CMK (cell line): Measurements from ENCODE around the gene GBF1.
"Not testable (repeated sequence)": the region's sequence is repeated elsewhere in the genome, so short reads cannot be mapped to it uniquely, and the experiment has no call there.

Source experiments
- DNase-seq: peaks from one replicate; pipeline ENCODE4 v3.0.0-alpha.2; 2010; ENCODE audit warnings: low read depth

The GBF1 gene

GRCh38 chr10:102267748-102268147, 22.4 kb downstream of the GBF1 start:
- DNase-seq = no peak

GRCh38 chr10:102268375-102268888, 23.1 kb downstream of the GBF1 start:
- DNase-seq = no peak

GRCh38 chr10:102269017-102269416, 23.7 kb downstream of the GBF1 start:
- DNase-seq = no peak

GRCh38 chr10:102274062-102274461, 28.7 kb downstream of the GBF1 start:
- DNase-seq = no peak

- no peak for DNase-seq
These were observed 30.0 kb downstream of the GBF1 start for GRCh38 chr10:102275343-102275742.

- DNase-seq = no peak
These were observed 33.8 kb downstream of the GBF1 start for GRCh38 chr10:102279104-102279503.

- DNase-seq = no peak
These were observed 35.2 kb downstream of the GBF1 start for GRCh38 chr10:102280397-102281101.

GRCh38 chr10:102281102-102281487, 35.8 kb downstream of the GBF1 start:
- no peak for DNase-seq

GRCh38 chr10:102283488-102283887, 38.2 kb downstream of the GBF1 start:
- no peak for DNase-seq

GRCh38 chr10:102283890-102284289, 38.6 kb downstream of the GBF1 start:
- no peak for DNase-seq

GRCh38 chr10:102284531-102284930, 39.2 kb downstream of the GBF1 start:
- no peak for DNase-seq

- DNase-seq = no peak
These were observed 39.8 kb downstream of the GBF1 start for GRCh38 chr10:102285133-102285532.

GRCh38 chr10:102286216-102286615, 40.9 kb downstream of the GBF1 start:
- DNase-seq = no peak

GRCh38 chr10:102287538-102287937, 42.2 kb downstream of the GBF1 start:
- no peak for DNase-seq

- no peak for DNase-seq
These were observed 42.7 kb downstream of the GBF1 start for GRCh38 chr10:102287991-102288390.

- no peak for DNase-seq
These were observed 44.0 kb downstream of the GBF1 start for GRCh38 chr10:102289356-102289755.

GRCh38 chr10:102289840-102290239, 44.5 kb downstream of the GBF1 start:
- no peak for DNase-seq

- no peak for DNase-seq
These were observed 46.0 kb downstream of the GBF1 start for GRCh38 chr10:102291221-102291905.

- no peak for DNase-seq
These were observed 51.8 kb downstream of the GBF1 start for GRCh38 chr10:102297101-102297500.

GRCh38 chr10:102298899-102299298, 53.6 kb downstream of the GBF1 start:
- DNase-seq = no peak

- DNase-seq = no peak
These were observed 54.5 kb downstream of the GBF1 start for GRCh38 chr10:102299873-102300272.

- no peak for DNase-seq
These were observed 55.0 kb downstream of the GBF1 start for GRCh38 chr10:102300278-102300843.

GRCh38 chr10:102300912-102301311, 55.6 kb downstream of the GBF1 start:
- not testable (repeated sequence) for DNase-seq
